ENCODE results near the gene CREBL2.
"Not testable (repeated sequence)": the region's sequence is repeated elsewhere in the genome, so short reads cannot be mapped to it uniquely, and the experiment has no call there.

The CREBL2 gene

GRCh38 chr12:12639995-12640394 is 28.3 kb downstream of the CREBL2 start:
- not testable (repeated sequence) for DNase-seq

- DNase-seq, result no peak
Observed at GRCh38 chr12:12641650-12642049, 30.0 kb downstream of the CREBL2 start.

- DNase-seq, result no peak
Observed at GRCh38 chr12:12642916-12643315, 31.2 kb downstream of the CREBL2 start.

GRCh38 chr12:12645485-12645884 is 33.8 kb downstream of the CREBL2 start:
- DNase-seq, result peak; percentile 62

GRCh38 chr12:12645968-12646367 is 34.3 kb downstream of the CREBL2 start:
- DNase-seq, result not testable (repeated sequence)

- DNase-seq, result no peak
Observed at GRCh38 chr12:12646483-12647072, 34.9 kb downstream of the CREBL2 start.

- no peak for DNase-seq
Observed at GRCh38 chr12:12648284-12648683, 36.6 kb downstream of the CREBL2 start.

GRCh38 chr12:12648951-12649650 is 37.4 kb downstream of the CREBL2 start:
- DNase-seq, result no peak

- DNase-seq, result no peak
Observed at GRCh38 chr12:12651752-12652151, 40.1 kb downstream of the CREBL2 start.

GRCh38 chr12:12652704-12653103 is 41.0 kb downstream of the CREBL2 start:
- not testable (repeated sequence) for DNase-seq

GRCh38 chr12:12653922-12654321 is 42.2 kb downstream of the CREBL2 start:
- no peak for DNase-seq

GRCh38 chr12:12654691-12655460 is 43.2 kb downstream of the CREBL2 start:
- no peak for DNase-seq

GRCh38 chr12:12660201-12660600 is 48.5 kb downstream of the CREBL2 start:
- no peak for DNase-seq

GRCh38 chr12:12661086-12661856 is 49.6 kb downstream of the CREBL2 start:
- DNase-seq, result no peak

- DNase-seq, result no peak
Observed at GRCh38 chr12:12663644-12664294, 52.1 kb downstream of the CREBL2 start.

GRCh38 chr12:12665194-12665593 is 53.5 kb downstream of the CREBL2 start:
- DNase-seq, result no peak

GRCh38 chr12:12668005-12668404 is 56.3 kb downstream of the CREBL2 start:
- DNase-seq, result no peak

- DNase-seq, result no peak
Observed at GRCh38 chr12:12669020-12669419, 57.3 kb downstream of the CREBL2 start.

GRCh38 chr12:12671850-12672660 is 60.4 kb downstream of the CREBL2 start:
- no peak for DNase-seq

GRCh38 chr12:12673296-12673695 is 61.6 kb downstream of the CREBL2 start:
- DNase-seq, result no peak

GRCh38 chr12:12676605-12677004 is 64.9 kb downstream of the CREBL2 start:
- DNase-seq, result no peak
